ENCODE measurements around the gene EVPL.

- TF ChIP-seq CTCF (conservative IDR thresholded peaks at IDR 0.05; ENCODE audit: low read length) (no peak), EZH2phosphoT487 (IDR thresholded peaks at IDR 0.05; ENCODE audit: borderline replicate concordance) (no peak)
Observed at GRCh38 chr17:76022973-76023899, 3.9 kb downstream of the EVPL start.
